OCI-LY1 (cell line): ENCODE results near the gene AMN.

Experiments
- H2AFZ ChIP-seq: fragments of 200-600 bp; sonication (generic), shearing (Covaris generic); 2 replicates; pipeline ENCODE4 v1.6.0; 2014; ENCODE audit warnings: antibody characterized with exemption, mild to moderate bottlenecking, low read length
- H3F3A ChIP-seq: fragments of 200-600 bp; sonication (generic), shearing (Covaris generic); 2 replicates; pipeline ENCODE4 v1.6.0; 2014; ENCODE audit warnings: mild to moderate bottlenecking, antibody characterized with exemption, low read length, moderate library complexity; ENCODE audit not compliant: insufficient read depth
- H3K27ac ChIP-seq: fragments of 200-600 bp; sonication (generic); 2 replicates; pipeline ENCODE4 v1.5.1; 2014; ENCODE audit warnings: low read length, mixed run types, mild to moderate bottlenecking, low read depth; ENCODE audit not compliant: poor library complexity, severe bottlenecking
- H3K27me3 ChIP-seq: fragments of 200-600 bp; sonication (generic); 2 replicates; pipeline ENCODE4 v1.6.0; 2014; ENCODE audit warnings: antibody characterized with exemption, mild to moderate bottlenecking, low read length, moderate library complexity; ENCODE audit not compliant: insufficient read depth
- H3K36me3 ChIP-seq: fragments of 200-600 bp; sonication (generic); 2 replicates; pipeline ENCODE4 v1.6.1; 2014; ENCODE audit warnings: mild to moderate bottlenecking, antibody characterized with exemption, low read length, moderate library complexity, mixed read lengths; ENCODE audit not compliant: insufficient read depth
- H3K4me1 ChIP-seq: fragments of 200-600 bp; sonication (generic); 2 replicates; pipeline ENCODE4 v1.5.1; 2014; ENCODE audit warnings: mild to moderate bottlenecking, low read length, moderate library complexity; ENCODE audit not compliant: insufficient read depth, severe bottlenecking
- H3K4me2 ChIP-seq: fragments of 200-600 bp; sonication (generic), shearing (Covaris generic); 2 replicates; pipeline ENCODE4 v1.6.1; 2014; ENCODE audit warnings: low read length
- H3K4me3 ChIP-seq: fragments of 200-600 bp; sonication (generic); 2 replicates; pipeline ENCODE4 v1.5.1; 2014; ENCODE audit warnings: low read length, low read depth, mild to moderate bottlenecking, mixed read lengths; ENCODE audit not compliant: poor library complexity, severe bottlenecking
- H3K79me2 ChIP-seq: fragments of 200-600 bp; shearing (Covaris generic); 2 replicates; pipeline ENCODE4 v1.6.1; 2016; ENCODE audit warnings: mixed run types, low read length, mixed read lengths; ENCODE audit not compliant: insufficient read depth
- H3K9ac ChIP-seq: fragments of 200-600 bp; sonication (generic), shearing (Covaris generic); 2 replicates; pipeline ENCODE4 v1.6.1; 2014; ENCODE audit warnings: mild to moderate bottlenecking, low read length, mixed read lengths
- H3K9me2 ChIP-seq: fragments of 200-600 bp; sonication (generic), shearing (Covaris generic); 2 replicates; pipeline ENCODE4 v1.6.1; 2014; ENCODE audit warnings: low read depth, mild to moderate bottlenecking, low read length, mixed read lengths
- H3K9me3 ChIP-seq: fragments of 200-600 bp; shearing (Covaris generic); 2 replicates; pipeline ENCODE4 v1.6.1; 2014; ENCODE audit warnings: low read length, mixed read lengths
- H4K20me1 ChIP-seq: fragments of 200-600 bp; sonication (generic), shearing (Covaris generic); 2 replicates; pipeline ENCODE4 v1.6.0; 2016; ENCODE audit warnings: mild to moderate bottlenecking, low read length; ENCODE audit not compliant: insufficient read depth
- CTCF ChIP-seq: fragments of 200-600 bp; sonication (generic), shearing (Covaris generic); IDR thresholded peaks from 2 replicates; pipeline ENCODE4 v1.5.1; 2017; ENCODE audit warnings: mild to moderate bottlenecking, antibody characterized with exemption, low read length, moderate library complexity, mixed read lengths
- EZH2 ChIP-seq: fragments of 200-600 bp; sonication (generic), shearing (Covaris generic); IDR thresholded peaks from 2 replicates; pipeline ENCODE4 v1.8.0; 2017; ENCODE audit warnings: borderline replicate concordance, mixed run types, mild to moderate bottlenecking, antibody characterized with exemption, low read length, moderate library complexity, mixed read lengths

The AMN gene

DNA sequence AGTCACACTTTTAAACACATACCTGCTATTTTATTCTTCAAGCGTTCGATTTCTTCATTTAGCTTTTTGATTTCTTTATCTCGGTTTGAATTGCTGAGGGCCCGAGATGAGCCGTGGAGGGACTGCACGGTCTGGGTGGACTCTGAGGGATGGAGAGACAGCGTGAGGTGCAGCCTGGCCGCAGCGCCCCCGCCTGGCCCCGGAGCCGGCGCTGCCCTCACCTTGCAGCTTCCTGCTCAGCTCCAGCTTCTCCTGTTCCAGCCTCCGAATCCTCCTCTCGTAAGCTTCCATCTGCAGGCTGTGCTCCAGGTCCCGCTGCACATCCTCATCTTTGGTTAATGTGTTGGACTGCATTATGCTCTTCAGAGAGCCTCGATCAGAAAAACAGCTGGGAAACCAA is 53.2 kb downstream of the AMN start:
- H3K4me1 ChIP-seq: peaks cover 51% of the 10 kb centered on the region
- no peaks in the 10 kb centered on the region for H3K27me3 ChIP-seq
- H3K4me3 ChIP-seq: no peak overlapping the region
- no peaks in the 10 kb centered on the region for H3F3A ChIP-seq
- H3K36me3 ChIP-seq: no peaks in the 10 kb centered on the region
- no peaks in the 10 kb centered on the region for H3K9me2 ChIP-seq
- H2AFZ ChIP-seq: no peak overlapping the region
- no peak overlapping the region for H3K9ac ChIP-seq
- H3K4me2 ChIP-seq: peak overlapping the region; percentile 2; the same call in 1 of the 2 replicates
- no peak overlapping the region for H3K27ac ChIP-seq
- no peaks in the 10 kb centered on the region for H4K20me1 ChIP-seq
- H3K9me3 ChIP-seq: no peaks in the 10 kb centered on the region
- TF ChIP-seq EZH2 (no peak), CTCF (peak; percentile 85)
- H3K79me2 ChIP-seq: no peaks in the 10 kb centered on the region

GRCh38 chr14:102977475-102977874 is 55.0 kb downstream of the AMN start:
- H3K9me2 ChIP-seq: no peaks in the 10 kb centered on the region
- H3K79me2 ChIP-seq: no peaks in the 10 kb centered on the region
- no peak overlapping the region for H3K4me3 ChIP-seq
- no peaks in the 10 kb centered on the region for H3K36me3 ChIP-seq
- peaks cover 33% of the 10 kb centered on the region for H3K4me1 ChIP-seq
- H3K4me2 ChIP-seq: no peak overlapping the region
- TF ChIP-seq CTCF (no peak), EZH2 (no peak)
- no peak overlapping the region for H3K9ac ChIP-seq
- H3F3A ChIP-seq: no peaks in the 10 kb centered on the region
- H3K9me3 ChIP-seq: no peaks in the 10 kb centered on the region
- no peaks in the 10 kb centered on the region for H4K20me1 ChIP-seq
- no peak overlapping the region for H3K27ac ChIP-seq
- H2AFZ ChIP-seq: no peak overlapping the region
- no peaks in the 10 kb centered on the region; the same call in 1 of the 2 replicates for H3K27me3 ChIP-seq

DNA sequence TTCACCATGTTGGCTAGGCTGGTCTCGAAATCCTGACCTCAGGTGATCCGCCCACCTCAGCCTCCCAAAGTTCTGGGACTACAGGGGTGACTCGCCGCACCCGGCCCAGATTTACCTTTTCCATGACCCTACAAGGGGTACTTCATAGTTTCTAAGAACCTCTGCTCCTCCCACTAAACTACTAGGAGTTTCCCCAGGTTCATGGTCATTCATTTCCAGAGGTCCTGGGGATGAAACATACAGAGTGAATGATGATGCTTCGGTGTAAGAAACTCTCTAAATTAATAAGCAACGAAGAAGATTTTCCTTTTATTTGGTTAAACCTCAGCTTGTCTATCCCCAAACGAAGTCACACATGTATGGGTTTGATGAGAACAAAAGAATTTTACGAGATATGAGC is 56.9 kb downstream of the AMN start:
- H4K20me1 ChIP-seq: no peaks in the 10 kb centered on the region
- H3K36me3 ChIP-seq: no peaks in the 10 kb centered on the region
- no peaks in the 10 kb centered on the region for H3K79me2 ChIP-seq
- TF ChIP-seq CTCF (no peak), EZH2 (no peak)
- peaks cover 14% of the 10 kb centered on the region for H3K4me1 ChIP-seq
- no peaks in the 10 kb centered on the region for H3K9me2 ChIP-seq
- no peaks in the 10 kb centered on the region for H3F3A ChIP-seq
- no peak overlapping the region for H3K9ac ChIP-seq
- no peak overlapping the region for H2AFZ ChIP-seq
- no peak overlapping the region for H3K27ac ChIP-seq
- H3K27me3 ChIP-seq: no peaks in the 10 kb centered on the region; the same call in 1 of the 2 replicates
- no peak overlapping the region for H3K4me3 ChIP-seq
- no peak overlapping the region for H3K4me2 ChIP-seq
- no peaks in the 10 kb centered on the region for H3K9me3 ChIP-seq
